K562 (cell line): ENCODE measurements around the gene SESN2. TPM values are rescaled to one million over a fixed set of nuclear protein-coding genes. Genes with fewer than 3 reads are reported as not detected.

ENCODE experiments used
- CEBPG ChIP-seq, 3 experiments: fragments of 200-800 bp in 1 of 3; sonication (Bioruptor generic) in 1 of 3; sonication (generic) in 1 of 3; formaldehyde crosslinking in 1 of 3; IDR thresholded peaks in 2 of 3; conservative IDR thresholded peaks in 1 of 3; 2 replicates each; pipeline versions ENCODE4 v1.6.1 to v1.8.0; 2016 to 2022; ENCODE audit warnings: missing compliant biosample characterization in 2 of 3, missing genetic modification characterization in 2 of 3, mild to moderate bottlenecking in 1 of 3, missing genetic modification reagents in 1 of 3
- CREM ChIP-seq: IDR thresholded peaks from 2 replicates; pipeline ENCODE4 v1.6.1; 2014; ENCODE audit warnings: antibody characterized with exemption, low read depth
- FOXK2 ChIP-seq, 2 experiments: fragments of 450-650 bp; IDR thresholded peaks in 1 of 2; conservative IDR thresholded peaks in 1 of 2; 2 replicates each; pipeline ENCODE4 v1.6.1; 2016; ENCODE audit warnings: low read depth in 2 of 2, mild to moderate bottlenecking in 1 of 2
- GABPA ChIP-seq: fragments of 200-800 bp; sonication (Bioruptor generic); conservative IDR thresholded peaks from 2 replicates; pipeline ENCODE4 v1.6.1; 2016; ENCODE audit warnings: low read depth, missing genetic modification characterization, missing compliant biosample characterization
- HDAC3 ChIP-seq: fragments of 450-650 bp; IDR thresholded peaks from 2 replicates; pipeline ENCODE4 v1.6.1; 2018; ENCODE audit warnings: borderline replicate concordance, mild to moderate bottlenecking, moderate library complexity; ENCODE audit not compliant: partially characterized antibody
- IFI16 ChIP-seq: fragments of 250-450 bp; sonication (Bioruptor Pico); IDR thresholded peaks from 2 replicates; pipeline ENCODE4 v2.1.2; 2022; ENCODE audit warnings: mild to moderate bottlenecking, inconsistent platforms
- NEUROD1 ChIP-seq: fragments of 150-350 bp; IDR thresholded peaks from 2 replicates; pipeline ENCODE4 v1.6.1; 2014; ENCODE audit warnings: borderline replicate concordance, low read length, low read depth; ENCODE audit not compliant: partially characterized antibody
- POLR2B ChIP-seq: fragments of 450-650 bp; IDR thresholded peaks from 2 replicates; pipeline ENCODE4 v1.6.1; 2018; ENCODE audit warnings: low read depth; ENCODE audit not compliant: partially characterized antibody
- RB1 ChIP-seq: fragments of 450-650 bp; IDR thresholded peaks from 2 replicates; pipeline ENCODE4 v1.6.1; 2017; ENCODE audit warnings: low read depth, mild to moderate bottlenecking
- RBFOX2 ChIP-seq: fragments of 200-400 bp; formaldehyde crosslinking; IDR thresholded peaks from 2 replicates; pipeline ENCODE4 v1.6.1; 2017; ENCODE audit warnings: low read depth, mild to moderate bottlenecking, low read length, moderate library complexity
- SAFB ChIP-seq: fragments of 200-400 bp; formaldehyde crosslinking; IDR thresholded peaks from 2 replicates; pipeline ENCODE4 v1.6.1; 2017; ENCODE audit warnings: low read depth, low read length, borderline replicate concordance
- SIX5 ChIP-seq, 2 experiments: IDR thresholded peaks; 2 replicates each; pipeline ENCODE4 v1.6.1; 2011; ENCODE audit warnings: low read length in 2 of 2, borderline replicate concordance in 1 of 2, low read depth in 1 of 2, mild to moderate bottlenecking in 1 of 2, moderate library complexity in 1 of 2; ENCODE audit not compliant: insufficient read depth in 1 of 2
- SMARCA4 ChIP-seq: fragments of 450-650 bp; IDR thresholded peaks from 2 replicates; pipeline ENCODE4 v1.6.1; 2016
- THRAP3 ChIP-seq: fragments of 450-650 bp; IDR thresholded peaks from 2 replicates; pipeline ENCODE4 v1.6.1; 2016; ENCODE audit warnings: mild to moderate bottlenecking, inconsistent platforms, borderline replicate concordance
- ZEB2 ChIP-seq: fragments of 450-650 bp; IDR thresholded peaks from 2 replicates; pipeline ENCODE4 v1.6.1; 2016
- ZNF3 ChIP-seq: fragments of 250-450 bp; sonication (Bioruptor Pico); IDR thresholded peaks from 2 replicates; pipeline ENCODE4 v1.5.0; 2021; ENCODE audit warnings: mild to moderate bottlenecking, moderate library complexity
- ZNF583 ChIP-seq: fragments of 250-450 bp; sonication (Bioruptor Pico); IDR thresholded peaks from 2 replicates; pipeline ENCODE4 v1.4.0; 2020
- ZNF695 ChIP-seq: fragments of 450-650 bp; formaldehyde crosslinking; IDR thresholded peaks from 2 replicates; pipeline ENCODE4 v1.4.0; 2020; ENCODE audit warnings: mild to moderate bottlenecking, moderate library complexity
- ZNF79 ChIP-seq: fragments of 250-450 bp; sonication (Bioruptor Pico); IDR thresholded peaks from 2 replicates; pipeline ENCODE4 v1.4.0; 2020; ENCODE audit warnings: low read depth, mild to moderate bottlenecking, moderate library complexity
- polyA plus RNA-seq, 8 experiments: library from polyadenylated mRNA; depleted of rRNA in 4 of 8; stranded (reverse) in 5 of 8; unstranded in 3 of 8; fragments of >200 nt; fragmentation: Nextera tagmentation in 2 of 8; fragmentation: Illumina TruSeq in 1 of 8; extraction: Ambion mirVana in 2 of 8; extraction: Trizol in 1 of 8; gene quantifications; 2 replicates each; pipeline versions ENCODE4 v1.2.1 to v1.2.3, GENCODE V29; 2011 to 2014; ENCODE audit warnings: inconsistent platforms in 1 of 8, missing spikeins in 1 of 8
- total RNA-seq, 7 experiments: library from RNA; depleted of rRNA in 6 of 7; stranded (reverse); fragments of >200 nt in 6 of 7; fragmentation: Illumina TruSeq in 2 of 7; extraction: Trizol in 2 of 7; gene quantifications; 2 replicates each; pipeline versions ENCODE4 v1.2.1 to v1.2.3, GENCODE V29; 2011 to 2021; ENCODE audit warnings: low replicate concordance in 1 of 7
- TF ChIP-seq, protein P1 (sequence below), 2 experiments: fragments of 450-650 bp; formaldehyde crosslinking in 1 of 2; IDR thresholded peaks; 2 replicates each; pipeline versions ENCODE4 v1.4.0 to v1.6.1; 2014 to 2020; ENCODE audit warnings: mild to moderate bottlenecking in 2 of 2, borderline replicate concordance in 1 of 2, low read depth in 1 of 2

The SESN2 gene
- total and polyA plus RNA-seq, 9 of the 15 experiments (the other 6 are each of a cell fraction or from before 2014, with no cell fraction given) = 3.7 to 71.3 (median 16.8) TPM

- TF ChIP-seq CEBPG (CRISPR knock-in tag; IDR thresholded peaks at IDR 0.05) = peak; percentile 90
- peak; percentile 79 to 92 for TF ChIP-seq CEBPG (tag; conservative IDR thresholded peaks at IDR 0.05 in 1 of 2, IDR thresholded peaks at IDR 0.05 in 1 of 2)
- no peak for TF ChIP-seq SIX5 (IDR thresholded peaks at IDR 0.05; ENCODE audit: borderline replicate concordance in 1 of 2, insufficient read depth in 1 of 2, low read depth in 1 of 2, low read length in 2 of 2)
- TF ChIP-seq HDAC3 = no peak
- peak in 1 of 2 experiments; percentile 60; a peak in 1 of 4 replicates for TF ChIP-seq FOXK2 (conservative IDR thresholded peaks at IDR 0.05 in 1 of 2, IDR thresholded peaks at IDR 0.05 in 1 of 2; ENCODE audit: low read depth in 2 of 2)
- no peak for TF ChIP-seq ZNF3 (CRISPR knock-in tag)
- no peak for TF ChIP-seq THRAP3
- TF ChIP-seq, protein P1, sequence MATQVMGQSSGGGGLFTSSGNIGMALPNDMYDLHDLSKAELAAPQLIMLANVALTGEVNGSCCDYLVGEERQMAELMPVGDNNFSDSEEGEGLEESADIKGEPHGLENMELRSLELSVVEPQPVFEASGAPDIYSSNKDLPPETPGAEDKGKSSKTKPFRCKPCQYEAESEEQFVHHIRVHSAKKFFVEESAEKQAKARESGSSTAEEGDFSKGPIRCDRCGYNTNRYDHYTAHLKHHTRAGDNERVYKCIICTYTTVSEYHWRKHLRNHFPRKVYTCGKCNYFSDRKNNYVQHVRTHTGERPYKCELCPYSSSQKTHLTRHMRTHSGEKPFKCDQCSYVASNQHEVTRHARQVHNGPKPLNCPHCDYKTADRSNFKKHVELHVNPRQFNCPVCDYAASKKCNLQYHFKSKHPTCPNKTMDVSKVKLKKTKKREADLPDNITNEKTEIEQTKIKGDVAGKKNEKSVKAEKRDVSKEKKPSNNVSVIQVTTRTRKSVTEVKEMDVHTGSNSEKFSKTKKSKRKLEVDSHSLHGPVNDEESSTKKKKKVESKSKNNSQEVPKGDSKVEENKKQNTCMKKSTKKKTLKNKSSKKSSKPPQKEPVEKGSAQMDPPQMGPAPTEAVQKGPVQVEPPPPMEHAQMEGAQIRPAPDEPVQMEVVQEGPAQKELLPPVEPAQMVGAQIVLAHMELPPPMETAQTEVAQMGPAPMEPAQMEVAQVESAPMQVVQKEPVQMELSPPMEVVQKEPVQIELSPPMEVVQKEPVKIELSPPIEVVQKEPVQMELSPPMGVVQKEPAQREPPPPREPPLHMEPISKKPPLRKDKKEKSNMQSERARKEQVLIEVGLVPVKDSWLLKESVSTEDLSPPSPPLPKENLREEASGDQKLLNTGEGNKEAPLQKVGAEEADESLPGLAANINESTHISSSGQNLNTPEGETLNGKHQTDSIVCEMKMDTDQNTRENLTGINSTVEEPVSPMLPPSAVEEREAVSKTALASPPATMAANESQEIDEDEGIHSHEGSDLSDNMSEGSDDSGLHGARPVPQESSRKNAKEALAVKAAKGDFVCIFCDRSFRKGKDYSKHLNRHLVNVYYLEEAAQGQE (IDR thresholded peaks at IDR 0.05; ENCODE audit: borderline replicate concordance) = peak; percentile 14; the same call in 1 of the 2 replicates
- TF ChIP-seq, protein P1 (CRISPR knock-in tag; IDR thresholded peaks at IDR 0.05; ENCODE audit: low read depth) = 0 out of 2 replicates have a peak, but pooled peaks have one; percentile 30
- peak; percentile 63; the same call in 1 of the 2 replicates for TF ChIP-seq ZNF583 (CRISPR knock-in tag)
- no peak for TF ChIP-seq POLR2B
- TF ChIP-seq RBFOX2 = peak; percentile 35; the same call in 1 of the 2 replicates
- TF ChIP-seq IFI16 (CRISPR knock-in tag) = no peak
- TF ChIP-seq SMARCA4 = peak; percentile 76
- no peak for TF ChIP-seq NEUROD1
- TF ChIP-seq SAFB = no peak
- no peak for TF ChIP-seq ZNF695
- 0 out of 2 replicates have a peak, but pooled peaks have one; percentile 22 for TF ChIP-seq CREM
- peak; percentile 52; the same call in 1 of the 2 replicates for TF ChIP-seq ZEB2
- no peak for TF ChIP-seq RB1
- TF ChIP-seq ZNF79 = no peak
- TF ChIP-seq GABPA (tag) = no peak
Observed at GRCh38 chr1:28313702-28314546, 54.6 kb downstream of the SESN2 start (continued).
